H9 (cell line): ENCODE results near the gene CASP4. TPM values are rescaled to one million over a fixed set of nuclear protein-coding genes. Genes with fewer than 3 reads are reported as not detected.

Experiments used
- DNase-seq: peaks from one replicate; pipeline ENCODE4 v3.0.0-alpha.2; 2017
- H2AFZ ChIP-seq: one replicate; pipeline ENCODE4 v1.6.1; 2013; ENCODE audit warnings: mild to moderate bottlenecking, low read length, control low read depth, moderate library complexity
- H2AK5ac ChIP-seq: 2 replicates; pipeline ENCODE4 v1.6.1; 2013; ENCODE audit warnings: low read length, control low read depth, mixed read lengths; ENCODE audit not compliant: insufficient read length
- H2BK120ac ChIP-seq: one replicate; pipeline ENCODE4 v1.6.1; 2013; ENCODE audit warnings: low read depth, mild to moderate bottlenecking, low read length, control low read depth, inconsistent platforms; ENCODE audit not compliant: poor library complexity, severe bottlenecking
- H2BK12ac ChIP-seq: 2 replicates; pipeline ENCODE4 v1.6.1; 2013; ENCODE audit warnings: low read length, control low read depth, mixed read lengths, low read depth; ENCODE audit not compliant: insufficient read length
- H2BK15ac ChIP-seq: 2 replicates; pipeline ENCODE4 v1.6.1; 2013; ENCODE audit warnings: low read depth, low read length, control low read depth
- H2BK20ac ChIP-seq: one replicate; pipeline ENCODE4 v1.6.1; 2013; ENCODE audit warnings: low read depth, mild to moderate bottlenecking, low read length, control low read depth, inconsistent platforms; ENCODE audit not compliant: poor library complexity, severe bottlenecking
- H2BK5ac ChIP-seq: 2 replicates; pipeline ENCODE4 v1.6.1; 2013; ENCODE audit warnings: low read length, control low read depth, mixed read lengths; ENCODE audit not compliant: insufficient read length
- H3K14ac ChIP-seq: 2 replicates; pipeline ENCODE4 v1.6.1; 2013; ENCODE audit warnings: low read length, control low read depth; ENCODE audit not compliant: insufficient read depth
- H3K18ac ChIP-seq: 2 replicates; pipeline ENCODE4 v1.6.1; 2013; ENCODE audit warnings: low read depth, mild to moderate bottlenecking, mixed read lengths, low read length, control low read depth; ENCODE audit not compliant: insufficient read length
- H3K23ac ChIP-seq: 2 replicates; pipeline ENCODE4 v1.6.1; 2013; ENCODE audit warnings: low read length, control low read depth, mixed read lengths, low read depth; ENCODE audit not compliant: insufficient read length
- H3K23me2 ChIP-seq: 2 replicates; pipeline ENCODE4 v1.6.1; 2013; ENCODE audit warnings: low read depth, mild to moderate bottlenecking, mixed read lengths, low read length, control low read depth; ENCODE audit not compliant: insufficient read length, poor library complexity, severe bottlenecking
- H3K27ac ChIP-seq: 2 replicates; pipeline ENCODE4 v1.5.1; 2013; ENCODE audit warnings: low read length, control low read depth, mixed read lengths, low read depth; ENCODE audit not compliant: insufficient read length
- H3K27me3 ChIP-seq: 2 replicates; pipeline ENCODE4 v1.6.1; 2013; ENCODE audit warnings: low read length, control low read depth, inconsistent platforms; ENCODE audit not compliant: insufficient read depth
- H3K4ac ChIP-seq: 2 replicates; pipeline ENCODE4 v1.6.1; 2013; ENCODE audit warnings: low read depth, mild to moderate bottlenecking, control low read depth, inconsistent platforms, low read length, moderate library complexity
- H3K4me1 ChIP-seq: 2 replicates; pipeline ENCODE4 v1.6.1; 2013; ENCODE audit warnings: low read length, control low read depth, inconsistent platforms; ENCODE audit not compliant: insufficient read depth
- H3K4me2 ChIP-seq: 2 replicates; pipeline ENCODE4 v1.6.1; 2013; ENCODE audit warnings: low read length, control low read depth, mixed read lengths; ENCODE audit not compliant: insufficient read length, insufficient read depth
- H3K56ac ChIP-seq: 2 replicates; pipeline ENCODE4 v1.6.1; 2013; ENCODE audit warnings: low read depth, mild to moderate bottlenecking, mixed read lengths, low read length, control low read depth; ENCODE audit not compliant: insufficient read length
- H3K79me1 ChIP-seq: 2 replicates; pipeline ENCODE4 v1.6.1; 2013; ENCODE audit warnings: low read depth, mild to moderate bottlenecking, moderate library complexity, low read length, control low read depth, inconsistent platforms; ENCODE audit not compliant: insufficient read depth, poor library complexity, severe bottlenecking
- H3K79me2 ChIP-seq: 2 replicates; pipeline ENCODE4 v1.6.1; 2013; ENCODE audit warnings: low read length, control low read depth, inconsistent platforms; ENCODE audit not compliant: insufficient read depth
- H3K9ac ChIP-seq: 2 replicates; pipeline ENCODE4 v1.6.1; 2013; ENCODE audit warnings: low read length, control low read depth, mixed read lengths; ENCODE audit not compliant: insufficient read length; ENCODE audit errors: extremely low read depth
- H3K9me3 ChIP-seq: one replicate; pipeline ENCODE4 v1.6.1; 2013; ENCODE audit warnings: low read depth, low read length, inconsistent platforms; ENCODE audit not compliant: control insufficient read depth
- H3T11ph ChIP-seq: one replicate; pipeline ENCODE4 v1.6.1; 2013; ENCODE audit warnings: mild to moderate bottlenecking, low read length, control low read depth, inconsistent platforms
- H4K20me1 ChIP-seq: one replicate; pipeline ENCODE4 v1.6.1; 2013; ENCODE audit not compliant: control insufficient read depth, insufficient read length, insufficient read depth
- H4K5ac ChIP-seq: 2 replicates; pipeline ENCODE4 v1.6.1; 2013; ENCODE audit warnings: low read depth, mild to moderate bottlenecking, mixed read lengths, low read length, control low read depth; ENCODE audit not compliant: insufficient read length
- H4K8ac ChIP-seq: replicated peaks from 2 replicates; pipeline ENCODE4 v1.6.1; 2013; ENCODE audit warnings: low read length, control low read depth, mixed read lengths, low read depth; ENCODE audit not compliant: insufficient read length
- H4K91ac ChIP-seq: 2 replicates; pipeline ENCODE4 v1.6.1; 2013; ENCODE audit warnings: low read depth, mild to moderate bottlenecking, moderate library complexity, mixed read lengths, low read length, control low read depth; ENCODE audit not compliant: insufficient read length
- H3K27ac Mint-ChIP-seq, 3 experiments: 2 replicates in 2 of 3; 3 replicates in 1 of 3; pipeline ENCODE4 v1.8.0; 2020 to 2021; ENCODE audit warnings: mixed read lengths in 3 of 3, mild to moderate bottlenecking in 1 of 3, moderate library complexity in 1 of 3
- H3K27me3 Mint-ChIP-seq: 2 replicates; pipeline ENCODE4 v1.8.0; 2021; ENCODE audit warnings: low read depth, mild to moderate bottlenecking, moderate library complexity, mixed read lengths
- H3K36me3 Mint-ChIP-seq, 3 experiments: 2 replicates in 2 of 3; 3 replicates in 1 of 3; pipeline ENCODE4 v1.8.0; 2020 to 2021; ENCODE audit warnings: low read depth in 3 of 3, mixed read lengths in 3 of 3; ENCODE audit not compliant: insufficient read depth in 1 of 3
- H3K4me1 Mint-ChIP-seq, 2 experiments: 2 replicates each; pipeline ENCODE4 v1.8.0; 2020; ENCODE audit warnings: mixed read lengths in 2 of 2
- H3K4me3 Mint-ChIP-seq, 2 experiments: 2 replicates in 1 of 2; 3 replicates in 1 of 2; pipeline ENCODE4 v1.8.0; 2020 to 2021; ENCODE audit warnings: mild to moderate bottlenecking in 2 of 2, mixed read lengths in 2 of 2, moderate library complexity in 1 of 2
- H3K9me3 Mint-ChIP-seq, 2 experiments: 2 replicates in 1 of 2; 3 replicates in 1 of 2; pipeline ENCODE4 v1.8.0; 2020; ENCODE audit warnings: mild to moderate bottlenecking in 2 of 2, mixed read lengths in 2 of 2, moderate library complexity in 1 of 2
- CTCF ChIP-seq: fragments of 200-600 bp; sonication (generic); conservative IDR thresholded peaks from 3 replicates; pipeline ENCODE4 v1.8.0; 2021; ENCODE audit warnings: antibody characterized with exemption, mild to moderate bottlenecking
- WGBS: extraction: QIAGEN DNeasy Blood & Tissue Kit; methylation state at CpG from one replicate; pipeline ENCODE4 v1.1.7; 2013; ENCODE audit warnings: missing lambda C conversion rate, low lambda C conversion rate, mixed read lengths; ENCODE audit not compliant: insufficient read length; ENCODE audit errors: extremely low coverage; 5-methylcytosine and 5-hydroxymethylcytosine counted together
- total RNA-seq: library from RNA; stranded (reverse); gene quantifications from 2 replicates; pipeline ENCODE4 v1.2.1, GENCODE V29; 2021

CASP4 gene
- total RNA-seq, 1 experiment from 2014 or later: not detected

- H3K23me2 ChIP-seq: no peaks in the 10 kb centered on the region
- no peak overlapping the region for H3K9ac ChIP-seq
- TF ChIP-seq CTCF: no peak
- H3K79me1 ChIP-seq: no peaks in the 10 kb centered on the region
- peaks cover 9 to 28% of the 10 kb centered on the region in 2 experiments for H3K9me3 Mint-ChIP-seq
- WGBS: no CpG with 5 or more reads among the region's 1 CpG
- no peak overlapping the region for H2BK120ac ChIP-seq
- H3K23ac ChIP-seq: no peak overlapping the region
- no peak overlapping the region for H2BK20ac ChIP-seq
- H3K56ac ChIP-seq: no peak overlapping the region
- no peak overlapping the region for H3K18ac ChIP-seq
- H3K9me3 ChIP-seq: no peaks in the 10 kb centered on the region
- H3K4me1 ChIP-seq: no peaks in the 10 kb centered on the region
- H3K4me2 ChIP-seq: no peak overlapping the region
- DNase-seq: no peak
- H3K27ac ChIP-seq: no peak overlapping the region
- peaks cover 7 to 11% of the 10 kb centered on the region in 2 experiments for H3K4me1 Mint-ChIP-seq
- no peak overlapping the region for H4K91ac ChIP-seq
- H3K4me3 Mint-ChIP-seq: no peak overlapping the region
- H4K8ac ChIP-seq: no peak overlapping the region
- H2AFZ ChIP-seq: no peak overlapping the region
- no peak overlapping the region for H4K5ac ChIP-seq
- no peak overlapping the region for H2BK15ac ChIP-seq
- H4K20me1 ChIP-seq: no peaks in the 10 kb centered on the region
- H2BK5ac ChIP-seq: no peak overlapping the region
- no peak overlapping the region for H3K27ac Mint-ChIP-seq
- H3K27me3 Mint-ChIP-seq: no peaks in the 10 kb centered on the region
- no peak overlapping the region for H2AK5ac ChIP-seq
- H3K14ac ChIP-seq: no peak overlapping the region
- no peak overlapping the region for H3T11ph ChIP-seq
- H3K36me3 Mint-ChIP-seq: peaks cover 8 to 20% (median 18%) of the 10 kb centered on the region in 3 experiments
- no peaks in the 10 kb centered on the region for H3K27me3 ChIP-seq
- H2BK12ac ChIP-seq: no peak overlapping the region
- no peak overlapping the region for H3K4ac ChIP-seq
- no peaks in the 10 kb centered on the region for H3K79me2 ChIP-seq
Measured at GRCh38 chr11:104964247-104964646, 4.1 kb downstream of the CASP4 start.
